Measurements from ENCODE around the gene SYT2. TPM values are rescaled to one million over a fixed set of nuclear protein-coding genes. Genes with fewer than 3 reads are reported as not detected.
A peak's percentile ranks its signal among the peaks of the same experiment; 100 is the strongest.
"Not testable (repeated sequence)": the region's sequence is repeated elsewhere in the genome, so short reads cannot be mapped to it uniquely, and the experiment has no call there.

The SYT2 gene
- total and polyA plus RNA-seq, 12 donors: under 0.01 to 0.07 (median 0.02) TPM; not detected in 9

GRCh38 chr1:202561726-202562443 is 148.4 kb downstream of the SYT2 start:
- TF ChIP-seq CTCF (IDR thresholded peaks at IDR 0.05): peak in 2 of 9 donors; percentile 6 to 7
- H3K4me1 ChIP-seq: peaks cover 7 to 92% (median 35%) of the 10 kb centered on the region in 9 donors
- ATAC-seq: no peak
- no peak for DNase-seq
- intact Hi-C loops (cut with DNase I): loop anchor here in 2 of 10 donors (10.0 kb wide), 2 partner anchors 47 to 67 kb away; no protein-coding TSS in a partner anchor
- H3K9me3 ChIP-seq: no peaks in the 10 kb centered on the region
- no peaks in the 10 kb centered on the region for H3K27me3 ChIP-seq
- H3K4me3 ChIP-seq: no peak overlapping the region
- 73 to 80% methylated on average over 2 of the region's 2 CpGs for WGBS, 2 donors
- peak overlapping the region in 4 of 10 donors; percentile 13 to 33 (median 26) for H3K27ac ChIP-seq
- peaks cover 0 to 53% (median 14%) of the 10 kb centered on the region in 9 donors for H3K36me3 ChIP-seq

- ATAC-seq: no peak
- H3K9me3 ChIP-seq: no peaks in the 10 kb centered on the region
- peak overlapping the region in 2 of 10 donors; percentile 32 to 33 for H3K27ac ChIP-seq
- TF ChIP-seq CTCF (IDR thresholded peaks at IDR 0.05): no peak
- peaks cover 0 to 47% (median 14%) of the 10 kb centered on the region in 9 donors for H3K36me3 ChIP-seq
- no peak overlapping the region for H3K4me3 ChIP-seq
- no peaks in the 10 kb centered on the region for H3K27me3 ChIP-seq
- no peak for DNase-seq
- peaks cover 7 to 91% (median 35%) of the 10 kb centered on the region in 9 donors for H3K4me1 ChIP-seq
- 32 to 48% methylated on average over 1 of the region's 1 CpG for whole genome bisulfite sequencing, 2 donors
- intact Hi-C loops (cut with DNase I): loop anchor here in 2 of 10 donors (10.0 kb wide), 2 partner anchors 46 to 66 kb away; no protein-coding TSS in a partner anchor
These were observed 149.0 kb downstream of the SYT2 start for GRCh38 chr1:202561240-202561639.

- H3K27me3 ChIP-seq; H3K4me3 ChIP-seq; H3K9me3 ChIP-seq; ATAC-seq; DNase-seq; intact Hi-C loops (cut with DNase I): not testable (repeated sequence)
- Histone ChIP-seq H3K36me3 (peaks cover 0 to 11% (median 0%) of the 10 kb centered on the region in 9 donors), H3K4me1 (peaks cover 6 to 89% (median 47%) of the 10 kb centered on the region in 9 donors), H3K27ac (peak overlapping the region in 4 of 10 donors; percentile 3 to 77 (median 26))
- 50 to 56% methylated on average over 1 of the region's 1 CpG for WGBS, 2 donors
These were observed 152.6 kb downstream of the SYT2 start for GRCh38 chr1:202557662-202558061.

- H3K27ac ChIP-seq: peak overlapping the region in 8 of 10 donors; percentile 26 to 77 (median 39)
These were observed 154.2 kb downstream of the SYT2 start for GRCh38 chr1:202556037-202556436.

GRCh38 chr1:202554619-202555018 is 155.6 kb downstream of the SYT2 start:
- H3K27me3 ChIP-seq; intact Hi-C loops (cut with DNase I); H3K36me3 ChIP-seq; H3K9me3 ChIP-seq; ATAC-seq; H3K4me3 ChIP-seq; DNase-seq: not testable (repeated sequence)
- peaks cover 9 to 88% (median 45%) of the 10 kb centered on the region in 9 donors for H3K4me1 ChIP-seq
- WGBS, 2 donors: 92 to 96% methylated on average over 4 of the region's 4 CpGs
- H3K27ac ChIP-seq: peak overlapping the region in 4 of 10 donors; percentile 15 to 62 (median 54)

More at GRCh38 chr1:202556037-202556436, 154.2 kb downstream of the SYT2 start:
- DNase-seq; intact Hi-C loops (cut with DNase I); H3K9me3 ChIP-seq; H3K36me3 ChIP-seq; H3K27me3 ChIP-seq; H3K4me3 ChIP-seq: not testable (repeated sequence)
- 63 to 72% methylated on average over 4 of the region's 4 CpGs for WGBS, 2 donors
- H3K4me1 ChIP-seq: peaks cover 9 to 85% (median 50%) of the 10 kb centered on the region in 9 donors
- ATAC-seq: peak in 1 of 8 donors; percentile 41
